Liver (tissue), 9 donors: ENCODE measurements around the gene ESRRB. TPM values are rescaled to one million over a fixed set of nuclear protein-coding genes. Genes with fewer than 3 reads are reported as not detected.

Experiments
- DNase-seq: peaks from one replicate; pipeline ENCODE4 v3.0.0-alpha.2; 2017; ENCODE audit warnings: low spot score
- H3K27ac ChIP-seq, 2 donors: one replicate each; pipeline ENCODE4 v1.7.0; 2013; ENCODE audit warnings: inconsistent platforms in 2 of 2, low read length in 2 of 2, control low read depth in 1 of 2, low read depth in 1 of 2, mild to moderate bottlenecking in 1 of 2
- H3K27me3 ChIP-seq, 4 donors: one replicate each; pipeline versions ENCODE4 v1.6.1 to v1.7.0; 2013; ENCODE audit warnings: low read length in 3 of 4, inconsistent platforms in 1 of 4, mild to moderate bottlenecking in 1 of 4, moderate library complexity in 1 of 4; ENCODE audit not compliant: control insufficient read depth in 4 of 4, insufficient read depth in 4 of 4
- H3K36me3 ChIP-seq, 4 donors: one replicate each; pipeline versions ENCODE4 v1.6.1 to v1.7.0; 2013; ENCODE audit warnings: low read length in 3 of 4, mild to moderate bottlenecking in 3 of 4, low read depth in 1 of 4, moderate library complexity in 1 of 4; ENCODE audit not compliant: control insufficient read depth in 4 of 4, insufficient read depth in 3 of 4
- H3K4me1 ChIP-seq, 4 donors: one replicate each; pipeline versions ENCODE4 v1.6.1 to v1.7.0; 2013; ENCODE audit warnings: low read length in 3 of 4, mild to moderate bottlenecking in 3 of 4, moderate library complexity in 1 of 4; ENCODE audit not compliant: control insufficient read depth in 4 of 4, insufficient read depth in 4 of 4
- H3K4me3 ChIP-seq, 3 donors: one replicate each; pipeline versions ENCODE4 v1.6.1 to v1.7.0; 2013; ENCODE audit warnings: low read length in 3 of 3, control low read depth in 1 of 3, low read depth in 1 of 3, mild to moderate bottlenecking in 1 of 3
- H3K9ac ChIP-seq, 2 donors: one replicate each; pipeline ENCODE4 v1.7.0; 2013; ENCODE audit warnings: low read length in 2 of 2, mild to moderate bottlenecking in 2 of 2, moderate library complexity in 2 of 2, control low read depth in 1 of 2, low read depth in 1 of 2
- H3K9me3 ChIP-seq, 4 donors: one replicate each; pipeline versions ENCODE4 v1.6.1 to v1.7.0; 2013; ENCODE audit warnings: low read length in 3 of 4; ENCODE audit not compliant: control insufficient read depth in 4 of 4
- EGR1 ChIP-seq, 2 donors: IDR thresholded peaks; 2 replicates each; pipeline ENCODE4 v1.6.1; 2016 to 2018; ENCODE audit warnings: antibody characterized with exemption in 2 of 2, low read depth in 2 of 2
- FOXA1 ChIP-seq: IDR thresholded peaks from 2 replicates; pipeline ENCODE4 v1.6.1; 2016; ENCODE audit warnings: antibody characterized with exemption
- FOXA2 ChIP-seq: IDR thresholded peaks from 2 replicates; pipeline ENCODE4 v1.6.1; 2016; ENCODE audit warnings: antibody characterized with exemption
- GABPA ChIP-seq, 2 donors: IDR thresholded peaks in 1 of 2; conservative IDR thresholded peaks in 1 of 2; 2 replicates each; pipeline ENCODE4 v1.6.1; 2016; ENCODE audit warnings: antibody characterized with exemption in 2 of 2, mild to moderate bottlenecking in 1 of 2, moderate library complexity in 1 of 2
- HNF4A ChIP-seq, 2 donors: conservative IDR thresholded peaks; 2 replicates each; pipeline ENCODE4 v1.6.1; 2016; ENCODE audit warnings: antibody characterized with exemption in 2 of 2, mild to moderate bottlenecking in 2 of 2
- HNF4G ChIP-seq: IDR thresholded peaks from 2 replicates; pipeline ENCODE4 v1.6.1; 2016; ENCODE audit warnings: antibody characterized with exemption
- JUND ChIP-seq, 2 donors: IDR thresholded peaks; 2 replicates each; pipeline ENCODE4 v1.6.1; 2016; ENCODE audit warnings: antibody characterized with exemption in 2 of 2
- NR2F2 ChIP-seq: IDR thresholded peaks from 2 replicates; pipeline ENCODE4 v1.6.1; 2016; ENCODE audit warnings: antibody characterized with exemption
- RAD21 ChIP-seq, 2 donors: IDR thresholded peaks; 2 replicates each; pipeline ENCODE4 v1.6.1; 2016; ENCODE audit warnings: antibody characterized with exemption in 2 of 2, mild to moderate bottlenecking in 2 of 2
- RXRA ChIP-seq, 2 donors: IDR thresholded peaks; 2 replicates each; pipeline ENCODE4 v1.6.1; 2017 to 2018; ENCODE audit warnings: antibody characterized with exemption in 2 of 2, mild to moderate bottlenecking in 1 of 2
- SP1 ChIP-seq: IDR thresholded peaks from 2 replicates; pipeline ENCODE4 v1.6.1; 2018; ENCODE audit warnings: antibody characterized with exemption, mild to moderate bottlenecking
- TAF1 ChIP-seq: conservative IDR thresholded peaks from 2 replicates; pipeline ENCODE4 v1.6.1; 2016; ENCODE audit warnings: antibody characterized with exemption, mild to moderate bottlenecking
- YY1 ChIP-seq: IDR thresholded peaks from 2 replicates; pipeline ENCODE4 v1.6.1; 2016; ENCODE audit warnings: antibody characterized with exemption, mild to moderate bottlenecking
- WGBS: extraction: QIAGEN DNeasy Blood & Tissue Kit; methylation state at CpG from one replicate; pipeline ENCODE4 v1.1.7; 2013; 5-methylcytosine and 5-hydroxymethylcytosine counted together
- polyA plus RNA-seq, 2 donors: library from polyadenylated mRNA; stranded (reverse) in 1 of 2; unstranded in 1 of 2; fragments of 200-250 nt in 1 of 2; fragments of >200 nt in 1 of 2; fragmentation: Nextera tagmentation in 1 of 2; extraction: Ambion mirVana in 1 of 2; gene quantifications; one replicate each; pipeline versions ENCODE4 v1.2.1 to v1.2.3, GENCODE V29; 2013 to 2015
- total RNA-seq, 2 donors: library from RNA; depleted of rRNA; stranded (reverse); fragments of >200 nt; gene quantifications; one replicate each; pipeline ENCODE4 v1.2.3, GENCODE V29; 2014
- TF ChIP-seq, protein P1 (sequence below): IDR thresholded peaks from 2 replicates; pipeline ENCODE4 v1.6.1; 2016; ENCODE audit warnings: antibody characterized with exemption
- TF ChIP-seq, protein P2 (sequence below): IDR thresholded peaks from 2 replicates; pipeline ENCODE4 v1.6.1; 2016; ENCODE audit warnings: antibody characterized with exemption, mild to moderate bottlenecking
- TF ChIP-seq, protein P3 (sequence below): fragments of 150-350 bp; IDR thresholded peaks from 2 replicates; pipeline ENCODE4 v1.5.1; 2017; ENCODE audit warnings: improper control_type of control experiment, low read depth, low read length; ENCODE audit not compliant: missing input control
- TF ChIP-seq, protein P4 (sequence below): IDR thresholded peaks from 2 replicates; pipeline ENCODE4 v1.6.1; 2016; ENCODE audit warnings: antibody characterized with exemption
- TF ChIP-seq, protein P5 (sequence below): IDR thresholded peaks from 2 replicates; pipeline ENCODE4 v1.6.1; 2016; ENCODE audit warnings: antibody characterized with exemption
- donor health status: healthy.
- donor health status: healthy.
- donor health status: healthy.
- donor health status: healthy.
- donor health status: healthy.

ESRRB gene
- total and polyA plus RNA-seq, 4 donors: 0.08 to 0.21 (median 0.11) TPM

DNA sequence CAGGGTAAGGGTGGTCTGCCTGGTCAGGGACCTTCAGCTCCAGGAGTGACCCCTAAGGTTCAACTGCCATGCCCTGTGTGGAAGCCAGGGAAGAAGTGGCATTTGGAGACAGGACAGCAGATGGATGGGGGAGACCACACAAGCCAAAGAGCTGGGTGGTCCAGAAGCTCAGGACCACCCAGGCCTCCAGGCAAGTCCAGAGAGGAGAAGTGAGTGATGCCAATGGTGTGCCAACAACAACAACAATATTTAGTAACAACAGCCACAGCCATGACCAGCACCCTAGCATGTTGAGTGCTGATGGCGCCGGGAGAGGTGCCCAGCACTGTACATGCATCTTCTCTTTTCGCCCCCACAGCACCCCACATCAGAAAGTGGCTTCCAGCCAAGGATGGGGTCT, 113.7 kb downstream of the ESRRB start:
- Histone ChIP-seq H3K27me3 (no peaks in the 10 kb centered on the region), H3K9ac (no peak overlapping the region), H3K9me3 (no peaks in the 10 kb centered on the region), H3K4me1 (no peaks in the 10 kb centered on the region), H3K27ac (no peak overlapping the region), H3K4me3 (no peak overlapping the region), H3K36me3 (no peaks in the 10 kb centered on the region)
- DNase-seq: no peak
- TF ChIP-seq EGR1 (IDR thresholded peaks at IDR 0.05; ENCODE audit: low read depth in 2 of 2): no peak
- 92% methylated on average over 3 of the region's 3 CpGs for WGBS

DNA sequence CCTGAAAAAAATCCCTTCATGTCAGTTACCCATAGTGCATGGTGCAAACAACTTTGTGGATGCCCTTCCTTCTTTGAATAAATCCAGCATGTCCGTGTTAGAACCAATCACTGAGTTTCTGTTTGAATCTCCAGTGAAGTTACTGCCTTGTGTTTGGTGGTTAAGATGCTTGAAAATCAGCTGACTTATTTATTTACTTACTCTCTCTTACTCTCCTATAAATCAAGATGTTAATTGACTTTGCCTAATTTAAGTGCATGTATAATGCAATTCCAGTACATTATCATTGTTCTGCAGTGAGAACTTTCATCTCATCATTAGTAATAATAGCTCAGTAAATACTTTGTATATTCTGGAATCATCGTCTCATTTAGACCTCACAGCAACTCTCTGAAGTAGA, 114.2 kb downstream of the ESRRB start:
- no peaks in the 10 kb centered on the region for H3K9me3 ChIP-seq
- H3K4me1 ChIP-seq: no peaks in the 10 kb centered on the region
- no peaks in the 10 kb centered on the region for H3K36me3 ChIP-seq
- TF ChIP-seq SP1 (no peak), FOXA1 (no peak), NR2F2 (no peak), HNF4A (conservative IDR thresholded peaks at IDR 0.05) (no peak), YY1 (no peak), HNF4G (no peak), JUND (IDR thresholded peaks at IDR 0.05) (no peak)
- TF ChIP-seq, protein P1, sequence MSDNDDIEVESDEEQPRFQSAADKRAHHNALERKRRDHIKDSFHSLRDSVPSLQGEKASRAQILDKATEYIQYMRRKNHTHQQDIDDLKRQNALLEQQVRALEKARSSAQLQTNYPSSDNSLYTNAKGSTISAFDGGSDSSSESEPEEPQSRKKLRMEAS: no peak
- TF ChIP-seq, protein P2, sequence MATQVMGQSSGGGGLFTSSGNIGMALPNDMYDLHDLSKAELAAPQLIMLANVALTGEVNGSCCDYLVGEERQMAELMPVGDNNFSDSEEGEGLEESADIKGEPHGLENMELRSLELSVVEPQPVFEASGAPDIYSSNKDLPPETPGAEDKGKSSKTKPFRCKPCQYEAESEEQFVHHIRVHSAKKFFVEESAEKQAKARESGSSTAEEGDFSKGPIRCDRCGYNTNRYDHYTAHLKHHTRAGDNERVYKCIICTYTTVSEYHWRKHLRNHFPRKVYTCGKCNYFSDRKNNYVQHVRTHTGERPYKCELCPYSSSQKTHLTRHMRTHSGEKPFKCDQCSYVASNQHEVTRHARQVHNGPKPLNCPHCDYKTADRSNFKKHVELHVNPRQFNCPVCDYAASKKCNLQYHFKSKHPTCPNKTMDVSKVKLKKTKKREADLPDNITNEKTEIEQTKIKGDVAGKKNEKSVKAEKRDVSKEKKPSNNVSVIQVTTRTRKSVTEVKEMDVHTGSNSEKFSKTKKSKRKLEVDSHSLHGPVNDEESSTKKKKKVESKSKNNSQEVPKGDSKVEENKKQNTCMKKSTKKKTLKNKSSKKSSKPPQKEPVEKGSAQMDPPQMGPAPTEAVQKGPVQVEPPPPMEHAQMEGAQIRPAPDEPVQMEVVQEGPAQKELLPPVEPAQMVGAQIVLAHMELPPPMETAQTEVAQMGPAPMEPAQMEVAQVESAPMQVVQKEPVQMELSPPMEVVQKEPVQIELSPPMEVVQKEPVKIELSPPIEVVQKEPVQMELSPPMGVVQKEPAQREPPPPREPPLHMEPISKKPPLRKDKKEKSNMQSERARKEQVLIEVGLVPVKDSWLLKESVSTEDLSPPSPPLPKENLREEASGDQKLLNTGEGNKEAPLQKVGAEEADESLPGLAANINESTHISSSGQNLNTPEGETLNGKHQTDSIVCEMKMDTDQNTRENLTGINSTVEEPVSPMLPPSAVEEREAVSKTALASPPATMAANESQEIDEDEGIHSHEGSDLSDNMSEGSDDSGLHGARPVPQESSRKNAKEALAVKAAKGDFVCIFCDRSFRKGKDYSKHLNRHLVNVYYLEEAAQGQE: no peak
- TF ChIP-seq, protein P3, sequence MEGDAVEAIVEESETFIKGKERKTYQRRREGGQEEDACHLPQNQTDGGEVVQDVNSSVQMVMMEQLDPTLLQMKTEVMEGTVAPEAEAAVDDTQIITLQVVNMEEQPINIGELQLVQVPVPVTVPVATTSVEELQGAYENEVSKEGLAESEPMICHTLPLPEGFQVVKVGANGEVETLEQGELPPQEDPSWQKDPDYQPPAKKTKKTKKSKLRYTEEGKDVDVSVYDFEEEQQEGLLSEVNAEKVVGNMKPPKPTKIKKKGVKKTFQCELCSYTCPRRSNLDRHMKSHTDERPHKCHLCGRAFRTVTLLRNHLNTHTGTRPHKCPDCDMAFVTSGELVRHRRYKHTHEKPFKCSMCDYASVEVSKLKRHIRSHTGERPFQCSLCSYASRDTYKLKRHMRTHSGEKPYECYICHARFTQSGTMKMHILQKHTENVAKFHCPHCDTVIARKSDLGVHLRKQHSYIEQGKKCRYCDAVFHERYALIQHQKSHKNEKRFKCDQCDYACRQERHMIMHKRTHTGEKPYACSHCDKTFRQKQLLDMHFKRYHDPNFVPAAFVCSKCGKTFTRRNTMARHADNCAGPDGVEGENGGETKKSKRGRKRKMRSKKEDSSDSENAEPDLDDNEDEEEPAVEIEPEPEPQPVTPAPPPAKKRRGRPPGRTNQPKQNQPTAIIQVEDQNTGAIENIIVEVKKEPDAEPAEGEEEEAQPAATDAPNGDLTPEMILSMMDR: no peak
- TF ChIP-seq, protein P4, sequence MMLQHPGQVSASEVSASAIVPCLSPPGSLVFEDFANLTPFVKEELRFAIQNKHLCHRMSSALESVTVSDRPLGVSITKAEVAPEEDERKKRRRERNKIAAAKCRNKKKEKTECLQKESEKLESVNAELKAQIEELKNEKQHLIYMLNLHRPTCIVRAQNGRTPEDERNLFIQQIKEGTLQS: no peak
- no peak for DNase-seq
- H3K27me3 ChIP-seq: no peaks in the 10 kb centered on the region
- no peak overlapping the region for H3K9ac ChIP-seq
- H3K4me3 ChIP-seq: no peak overlapping the region
- H3K27ac ChIP-seq: no peak overlapping the region
- WGBS: 74% methylated on average over 2 of the region's 2 CpGs

DNA sequence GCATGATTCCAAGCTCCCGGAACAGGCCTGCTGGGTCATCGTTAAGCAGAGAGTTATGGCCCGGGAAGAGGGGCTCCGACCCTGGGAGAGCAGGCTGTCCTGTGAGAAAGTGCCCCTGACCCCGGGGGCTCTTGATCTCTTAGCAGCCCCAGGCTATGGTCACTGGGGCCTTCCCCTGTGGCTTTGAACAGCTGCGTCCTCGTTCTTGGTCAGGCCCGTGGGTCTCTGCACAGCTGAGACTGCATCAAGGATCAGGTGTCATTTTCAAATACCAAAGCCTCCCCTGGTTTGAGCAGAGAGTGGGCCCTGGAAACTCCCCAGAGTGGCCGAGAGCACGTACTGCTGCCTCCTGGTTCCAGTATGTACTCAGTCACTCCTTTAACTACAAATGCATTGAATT, 114.8 kb downstream of the ESRRB start:
- Histone ChIP-seq H3K4me1 (no peaks in the 10 kb centered on the region), H3K27me3 (no peaks in the 10 kb centered on the region), H3K9me3 (no peaks in the 10 kb centered on the region), H3K9ac (no peak overlapping the region), H3K27ac (no peak overlapping the region), H3K36me3 (no peaks in the 10 kb centered on the region), H3K4me3 (no peak overlapping the region)
- DNase-seq: no peak
- WGBS: 61% methylated on average over 10 of the region's 10 CpGs
- TF ChIP-seq HNF4A (conservative IDR thresholded peaks at IDR 0.05): no peak
- TF ChIP-seq EGR1 (IDR thresholded peaks at IDR 0.05; ENCODE audit: low read depth in 2 of 2): no peak
- no peak for TF ChIP-seq RAD21 (IDR thresholded peaks at IDR 0.05)
- TF ChIP-seq, protein P1: no peak
- TF ChIP-seq JUND (IDR thresholded peaks at IDR 0.05): no peak
- TF ChIP-seq, protein P3: no peak
- no peak for TF ChIP-seq RXRA (IDR thresholded peaks at IDR 0.05)
- no peak for TF ChIP-seq TAF1
- no peak for TF ChIP-seq NR2F2
- TF ChIP-seq GABPA (IDR thresholded peaks at IDR 0.05 in 1 of 2, conservative IDR thresholded peaks at IDR 0.05 in 1 of 2): no peak
- TF ChIP-seq SP1: no peak
- TF ChIP-seq FOXA1: no peak
- TF ChIP-seq FOXA2: no peak
- TF ChIP-seq, protein P5, sequence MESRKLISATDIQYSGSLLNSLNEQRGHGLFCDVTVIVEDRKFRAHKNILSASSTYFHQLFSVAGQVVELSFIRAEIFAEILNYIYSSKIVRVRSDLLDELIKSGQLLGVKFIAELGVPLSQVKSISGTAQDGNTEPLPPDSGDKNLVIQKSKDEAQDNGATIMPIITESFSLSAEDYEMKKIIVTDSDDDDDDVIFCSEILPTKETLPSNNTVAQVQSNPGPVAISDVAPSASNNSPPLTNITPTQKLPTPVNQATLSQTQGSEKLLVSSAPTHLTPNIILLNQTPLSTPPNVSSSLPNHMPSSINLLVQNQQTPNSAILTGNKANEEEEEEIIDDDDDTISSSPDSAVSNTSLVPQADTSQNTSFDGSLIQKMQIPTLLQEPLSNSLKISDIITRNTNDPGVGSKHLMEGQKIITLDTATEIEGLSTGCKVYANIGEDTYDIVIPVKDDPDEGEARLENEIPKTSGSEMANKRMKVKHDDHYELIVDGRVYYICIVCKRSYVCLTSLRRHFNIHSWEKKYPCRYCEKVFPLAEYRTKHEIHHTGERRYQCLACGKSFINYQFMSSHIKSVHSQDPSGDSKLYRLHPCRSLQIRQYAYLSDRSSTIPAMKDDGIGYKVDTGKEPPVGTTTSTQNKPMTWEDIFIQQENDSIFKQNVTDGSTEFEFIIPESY: no peak
